Measurements from ENCODE around the gene MAP1LC3B. TPM values are rescaled to one million over a fixed set of nuclear protein-coding genes. Genes with fewer than 3 reads are reported as not detected.

Gene MAP1LC3B
- polyA plus RNA-seq, 2 of the 4 experiments (the other 2 are of a cell fraction) = 52.3 to 94.1 TPM

- no peaks in the 10 kb centered on the region for H3K4me1 ChIP-seq
- ATAC-seq (no peak), DNase-seq (ENCODE audit: low read depth in 1 of 2, low spot score in 1 of 2) (no peak), FAIRE-seq (no peak)
- ChIA-PET POLR2A (no interaction called here), CTCF (no interaction called here)
- no peak overlapping the region for H3K4me3 ChIP-seq
- 95% methylated on average over 16 of the region's 17 CpGs for WGBS (ENCODE audit: missing lambda C conversion rate)
- no peak overlapping the region for H3K4me2 ChIP-seq
- no peak overlapping the region for H3K27ac ChIP-seq
- no peaks in the 10 kb centered on the region for H3K9me3 ChIP-seq
- TF ChIP-seq RNF2 (IDR thresholded peaks at IDR 0.05; ENCODE audit: borderline replicate concordance, low read depth) (no peak), EHF (CRISPR knock-in tag; IDR thresholded peaks at IDR 0.05) (no peak), USF2 (IDR thresholded peaks at IDR 0.05) (no peak), PHF8 (IDR thresholded peaks at IDR 0.05; ENCODE audit: borderline replicate concordance, low read depth) (no peak), FOSL2 (IDR thresholded peaks at IDR 0.05) (no peak), FOSL2 (CRISPR knock-in tag; IDR thresholded peaks at IDR 0.05) (no peak), RCOR1 (IDR thresholded peaks at IDR 0.05; ENCODE audit: low read depth, low read length) (no peak), SREBF2 (IDR thresholded peaks at IDR 0.05) (no peak), NPAS2 (CRISPR knock-in tag; IDR thresholded peaks at IDR 0.05; ENCODE audit: borderline replicate concordance) (no peak), BHLHE40 (IDR thresholded peaks at IDR 0.05; ENCODE audit: low read depth, low read length) (no peak), ZSCAN20 (CRISPR knock-in tag; IDR thresholded peaks at IDR 0.05) (no peak), PBX3 (IDR thresholded peaks at IDR 0.05) (no peak)
- TF ChIP-seq, protein P1, sequence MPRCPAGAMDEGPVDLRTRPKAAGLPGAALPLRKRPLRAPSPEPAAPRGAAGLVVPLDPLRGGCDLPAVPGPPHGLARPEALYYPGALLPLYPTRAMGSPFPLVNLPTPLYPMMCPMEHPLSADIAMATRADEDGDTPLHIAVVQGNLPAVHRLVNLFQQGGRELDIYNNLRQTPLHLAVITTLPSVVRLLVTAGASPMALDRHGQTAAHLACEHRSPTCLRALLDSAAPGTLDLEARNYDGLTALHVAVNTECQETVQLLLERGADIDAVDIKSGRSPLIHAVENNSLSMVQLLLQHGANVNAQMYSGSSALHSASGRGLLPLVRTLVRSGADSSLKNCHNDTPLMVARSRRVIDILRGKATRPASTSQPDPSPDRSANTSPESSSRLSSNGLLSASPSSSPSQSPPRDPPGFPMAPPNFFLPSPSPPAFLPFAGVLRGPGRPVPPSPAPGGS (IDR thresholded peaks at IDR 0.05) = no peak
Measured at GRCh38 chr16:87363771-87364455, 28.2 kb upstream of the MAP1LC3B start.

DNA sequence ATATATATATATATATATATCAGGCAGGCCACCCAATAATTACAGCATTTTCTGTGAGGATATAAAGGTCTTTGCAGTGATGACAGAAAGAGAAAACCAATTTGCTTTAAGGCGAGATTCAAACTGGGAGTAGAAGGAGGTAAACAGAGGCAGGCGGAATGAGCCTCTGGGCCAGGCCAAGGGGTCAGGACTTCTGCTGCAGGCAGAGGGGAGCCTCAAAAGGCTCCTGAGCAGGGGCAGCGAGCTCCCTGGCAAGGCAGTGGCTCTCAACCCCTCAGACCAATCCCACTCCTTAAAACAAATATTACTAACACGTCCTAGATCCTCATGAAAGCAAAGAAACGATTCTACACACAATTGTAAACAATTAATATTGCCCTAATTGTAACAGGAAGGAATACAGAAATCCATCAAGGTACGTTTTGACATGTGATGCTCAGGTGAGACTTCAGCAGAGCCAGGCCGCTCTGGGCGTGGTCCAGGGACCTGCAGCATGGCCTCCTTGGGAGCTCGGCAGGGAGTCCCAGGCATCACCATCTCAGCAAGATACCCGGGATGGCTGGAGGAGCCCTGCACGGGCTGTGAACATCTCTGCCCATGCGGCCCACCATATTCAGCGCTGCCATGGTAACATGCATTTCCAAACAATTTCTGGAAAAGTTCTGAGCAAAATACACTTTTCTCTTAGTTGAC is 27.0 kb upstream of the MAP1LC3B start:
- ChIA-PET POLR2A (no interaction called here), CTCF (interaction anchor here (0.6 to 1.1 kb wide), 2 partner anchors 9 to 271 kb away, joined by 3 to 6 read pairs; no protein-coding TSS in a partner anchor)
- H3K4me1 ChIP-seq = no peaks in the 10 kb centered on the region
- TF ChIP-seq HOXA7 (CRISPR knock-in tag; IDR thresholded peaks at IDR 0.05) (no peak), HOXB13 (CRISPR knock-in tag; IDR thresholded peaks at IDR 0.05; ENCODE audit: low read depth) (no peak), EHMT2 (IDR thresholded peaks at IDR 0.05; ENCODE audit: low read depth) (no peak), FOSB (CRISPR knock-in tag; IDR thresholded peaks at IDR 0.05) (no peak), MAZ (IDR thresholded peaks at IDR 0.05; ENCODE audit: borderline replicate concordance, low read depth, low read length) (no peak), CEBPB (IDR thresholded peaks at IDR 0.05) (no peak), USF2 (IDR thresholded peaks at IDR 0.05) (no peak), HEYL (CRISPR knock-in tag; IDR thresholded peaks at IDR 0.05) (no peak), CBX2 (IDR thresholded peaks at IDR 0.05; ENCODE audit: borderline replicate concordance, low read depth) (no peak), PBX3 (IDR thresholded peaks at IDR 0.05) (no peak), RCOR1 (IDR thresholded peaks at IDR 0.05; ENCODE audit: low read depth, low read length) (no peak), RAD21 (conservative IDR thresholded peaks at IDR 0.05 in 1 of 2, IDR thresholded peaks at IDR 0.05 in 1 of 2) (no peak), ESRRA (IDR thresholded peaks at IDR 0.05; ENCODE audit: borderline replicate concordance, low read length) (no peak), TP53 (CRISPR knock-in tag; IDR thresholded peaks at IDR 0.05) (no peak)
- TF ChIP-seq, protein P2, sequence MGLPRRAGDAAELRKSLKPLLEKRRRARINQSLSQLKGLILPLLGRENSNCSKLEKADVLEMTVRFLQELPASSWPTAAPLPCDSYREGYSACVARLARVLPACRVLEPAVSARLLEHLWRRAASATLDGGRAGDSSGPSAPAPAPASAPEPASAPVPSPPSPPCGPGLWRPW (IDR thresholded peaks at IDR 0.05) = no peak
- TF ChIP-seq, protein P3, sequence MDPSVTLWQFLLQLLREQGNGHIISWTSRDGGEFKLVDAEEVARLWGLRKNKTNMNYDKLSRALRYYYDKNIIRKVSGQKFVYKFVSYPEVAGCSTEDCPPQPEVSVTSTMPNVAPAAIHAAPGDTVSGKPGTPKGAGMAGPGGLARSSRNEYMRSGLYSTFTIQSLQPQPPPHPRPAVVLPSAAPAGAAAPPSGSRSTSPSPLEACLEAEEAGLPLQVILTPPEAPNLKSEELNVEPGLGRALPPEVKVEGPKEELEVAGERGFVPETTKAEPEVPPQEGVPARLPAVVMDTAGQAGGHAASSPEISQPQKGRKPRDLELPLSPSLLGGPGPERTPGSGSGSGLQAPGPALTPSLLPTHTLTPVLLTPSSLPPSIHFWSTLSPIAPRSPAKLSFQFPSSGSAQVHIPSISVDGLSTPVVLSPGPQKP (IDR thresholded peaks at IDR 0.05; ENCODE audit: low read depth, low read length) = no peak
- TF ChIP-seq, protein P4, sequence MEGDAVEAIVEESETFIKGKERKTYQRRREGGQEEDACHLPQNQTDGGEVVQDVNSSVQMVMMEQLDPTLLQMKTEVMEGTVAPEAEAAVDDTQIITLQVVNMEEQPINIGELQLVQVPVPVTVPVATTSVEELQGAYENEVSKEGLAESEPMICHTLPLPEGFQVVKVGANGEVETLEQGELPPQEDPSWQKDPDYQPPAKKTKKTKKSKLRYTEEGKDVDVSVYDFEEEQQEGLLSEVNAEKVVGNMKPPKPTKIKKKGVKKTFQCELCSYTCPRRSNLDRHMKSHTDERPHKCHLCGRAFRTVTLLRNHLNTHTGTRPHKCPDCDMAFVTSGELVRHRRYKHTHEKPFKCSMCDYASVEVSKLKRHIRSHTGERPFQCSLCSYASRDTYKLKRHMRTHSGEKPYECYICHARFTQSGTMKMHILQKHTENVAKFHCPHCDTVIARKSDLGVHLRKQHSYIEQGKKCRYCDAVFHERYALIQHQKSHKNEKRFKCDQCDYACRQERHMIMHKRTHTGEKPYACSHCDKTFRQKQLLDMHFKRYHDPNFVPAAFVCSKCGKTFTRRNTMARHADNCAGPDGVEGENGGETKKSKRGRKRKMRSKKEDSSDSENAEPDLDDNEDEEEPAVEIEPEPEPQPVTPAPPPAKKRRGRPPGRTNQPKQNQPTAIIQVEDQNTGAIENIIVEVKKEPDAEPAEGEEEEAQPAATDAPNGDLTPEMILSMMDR (IDR thresholded peaks at IDR 0.05) = no peak
- WGBS (ENCODE audit: missing lambda C conversion rate) = 84% methylated on average over 13 of the region's 13 CpGs
- H3K9me3 ChIP-seq = no peaks in the 10 kb centered on the region
- no peak for FAIRE-seq
- DNase-seq (ENCODE audit: low read depth in 1 of 2, low spot score in 1 of 2) = no peak
- H3K4me2 ChIP-seq = no peak overlapping the region
- H3K4me3 ChIP-seq = no peak overlapping the region
- no peak overlapping the region for H3K27ac ChIP-seq
- ATAC-seq = no peak

Measured in A549 (cell line).